OCI-M1 (cell line): ENCODE results near the gene NAAA.
"Not testable (repeated sequence)": the region's sequence is repeated elsewhere in the genome, so short reads cannot be mapped to it uniquely, and the experiment has no call there.

ENCODE experiments used
- DNase-seq: peaks from one replicate; lab custom pipeline; 2025; lab: John Stamatoyannopoulos, UW

Gene NAAA

GRCh38 chr4:75940692-75941253 is at the start of gene NAAA:
Gene NAAA (minus strand): TSS chr4:75941013. CDS start chr4:75940949, 64 bp downstream.
- DNase-seq, result peak; percentile 75

GRCh38 chr4:75989846-75990528 is 49.2 kb upstream of the NAAA start:
- DNase-seq, result peak; percentile 45

- no peak for DNase-seq
Observed at GRCh38 chr4:75985116-75985515, 44.3 kb upstream of the NAAA start.

GRCh38 chr4:75980576-75980975 is 39.8 kb upstream of the NAAA start:
- DNase-seq, result no peak

- DNase-seq, result no peak
Observed at GRCh38 chr4:75976177-75976576, 35.4 kb upstream of the NAAA start.

GRCh38 chr4:75973766-75974165 is 33.0 kb upstream of the NAAA start:
- no peak for DNase-seq

GRCh38 chr4:75968084-75968483 is 27.3 kb upstream of the NAAA start:
- DNase-seq, result no peak

GRCh38 chr4:75963558-75963957 is 22.7 kb upstream of the NAAA start:
- DNase-seq, result no peak

GRCh38 chr4:75962072-75962471 is 21.3 kb upstream of the NAAA start:
- DNase-seq, result not testable (repeated sequence)

GRCh38 chr4:75958546-75958945 is 17.7 kb upstream of the NAAA start:
- not testable (repeated sequence) for DNase-seq

GRCh38 chr4:75954811-75955210 is 14.0 kb upstream of the NAAA start:
- DNase-seq, result not testable (repeated sequence)

GRCh38 chr4:75953509-75953908 is 12.7 kb upstream of the NAAA start:
- no peak for DNase-seq

GRCh38 chr4:75950213-75950815 is 9.5 kb upstream of the NAAA start:
- DNase-seq, result no peak

GRCh38 chr4:75948822-75949444 is 8.1 kb upstream of the NAAA start:
- DNase-seq, result no peak

- DNase-seq, result peak; percentile 80
Observed at GRCh38 chr4:75939890-75940691, 722 bp downstream of the NAAA start.

- DNase-seq, result no peak
Observed at GRCh38 chr4:75935628-75936027, 5.2 kb downstream of the NAAA start.

GRCh38 chr4:75930152-75930551 is 10.7 kb downstream of the NAAA start:
- DNase-seq, result no peak

- not testable (repeated sequence) for DNase-seq
Observed at GRCh38 chr4:75924916-75925315, 15.9 kb downstream of the NAAA start.

- no peak for DNase-seq
Observed at GRCh38 chr4:75924309-75924827, 16.4 kb downstream of the NAAA start.

GRCh38 chr4:75922588-75922987 is 18.2 kb downstream of the NAAA start:
- no peak for DNase-seq

GRCh38 chr4:75921910-75922309 is 18.9 kb downstream of the NAAA start:
- DNase-seq, result no peak

GRCh38 chr4:75920327-75920726 is 20.5 kb downstream of the NAAA start:
- no peak for DNase-seq
